ENCODE results near the gene GLB1L2.
A peak's percentile ranks its signal among the peaks of the same experiment; 100 is the strongest.

The GLB1L2 gene

GRCh38 chr11:134360050-134360835, 28.5 kb downstream of the GLB1L2 start:
- peak; percentile 81 to 96 (median 91) for DNase-seq
- intact Hi-C loops (cut with DNase I), result loop anchor here (10.0 kb wide), 1 partner anchor 275 kb away; no protein-coding TSS in a partner anchor

GRCh38 chr11:134361661-134362060, 29.9 kb downstream of the GLB1L2 start:
- DNase-seq, result peak in 5 of 42 donors; percentile 7 to 17 (median 10)
- intact Hi-C loops (cut with DNase I), result loop anchor here (10.0 kb wide), 1 partner anchor 273 kb away; no protein-coding TSS in a partner anchor

- intact Hi-C loops (cut with DNase I), result loop anchor here (10.0 kb wide), 1 partner anchor 272 kb away; no protein-coding TSS in a partner anchor
- peak in 5 of 42 donors; percentile 5 to 11 (median 9) for DNase-seq
Observed at GRCh38 chr11:134362192-134362901, 30.6 kb downstream of the GLB1L2 start.

GRCh38 chr11:134363161-134363560, 31.4 kb downstream of the GLB1L2 start:
- DNase-seq, result peak in 3 of 42 donors; percentile 2 to 27 (median 8)
- intact Hi-C loops (cut with DNase I), result loop anchor here (10.0 kb wide), 1 partner anchor 272 kb away; no protein-coding TSS in a partner anchor

GRCh38 chr11:134363592-134363991, 31.8 kb downstream of the GLB1L2 start:
- intact Hi-C loops (cut with DNase I), result loop anchor here (10.0 kb wide), 1 partner anchor 271 kb away; no protein-coding TSS in a partner anchor
- DNase-seq, result peak in 6 of 42 donors; percentile 3 to 7 (median 4)

GRCh38 chr11:134364261-134364660, 32.5 kb downstream of the GLB1L2 start:
- peak in 5 of 42 donors; percentile 4 to 14 (median 8) for DNase-seq
- intact Hi-C loops (cut with DNase I), result loop anchor here (10.0 kb wide), 1 partner anchor 271 kb away; no protein-coding TSS in a partner anchor

- peak in 23 of 42 donors; percentile 19 to 74 (median 53) for DNase-seq
- intact Hi-C loops (cut with DNase I), result loop anchor here (10.0 kb wide), 1 partner anchor 270 kb away; no protein-coding TSS in a partner anchor
Observed at GRCh38 chr11:134365011-134365925, 33.5 kb downstream of the GLB1L2 start.

- peak in 2 of 42 donors; percentile 5 to 8 for DNase-seq
- intact Hi-C loops (cut with DNase I), result loop anchor here (10.0 kb wide), 1 partner anchor 269 kb away; no protein-coding TSS in a partner anchor
Observed at GRCh38 chr11:134366254-134366653, 34.5 kb downstream of the GLB1L2 start.

GRCh38 chr11:134367781-134368180, 36.0 kb downstream of the GLB1L2 start:
- DNase-seq, result peak in 3 of 42 donors; percentile 4 to 8 (median 5)
- intact Hi-C loops (cut with DNase I), result loop anchor here (10.0 kb wide), 1 partner anchor 267 kb away; no protein-coding TSS in a partner anchor

- intact Hi-C loops (cut with DNase I), result loop anchor here (10.0 kb wide), 1 partner anchor 265 kb away; no protein-coding TSS in a partner anchor
- peak in 3 of 42 donors; percentile 10 to 12 (median 11) for DNase-seq
Observed at GRCh38 chr11:134369656-134370525, 38.1 kb downstream of the GLB1L2 start.

GRCh38 chr11:134370526-134371435, 39.0 kb downstream of the GLB1L2 start:
- intact Hi-C loops (cut with DNase I), result no loop called here
- peak in 5 of 42 donors; percentile 3 to 11 (median 9) for DNase-seq

GRCh38 chr11:134371436-134372185, 39.8 kb downstream of the GLB1L2 start:
- DNase-seq, result peak in 5 of 42 donors; percentile 7 to 18 (median 12)
- intact Hi-C loops (cut with DNase I), result no loop called here

- intact Hi-C loops (cut with DNase I), result no loop called here
- DNase-seq, result peak in 9 of 42 donors; percentile 10 to 70 (median 30)
Observed at GRCh38 chr11:134372536-134372935, 40.7 kb downstream of the GLB1L2 start.

- intact Hi-C loops (cut with DNase I), result no loop called here
- peak in 19 of 42 donors; percentile 20 to 71 (median 43) for DNase-seq
Observed at GRCh38 chr11:134372961-134373360, 41.2 kb downstream of the GLB1L2 start.

GRCh38 chr11:134373591-134374052, 41.8 kb downstream of the GLB1L2 start:
- DNase-seq, result peak in 4 of 42 donors; percentile 5 to 11 (median 8)
- intact Hi-C loops (cut with DNase I), result no loop called here

Measured in head of caudate nucleus (tissue), 42 donors.